HUES48 (cell line): ENCODE results near the gene DNLZ.

Source experiments
- H3K27ac ChIP-seq: one replicate; pipeline ENCODE4 v1.7.0; 2013; ENCODE audit warnings: low read depth, low read length, inconsistent platforms
- H3K27me3 ChIP-seq: 2 replicates; pipeline ENCODE4 v1.6.1; 2013; ENCODE audit warnings: mild to moderate bottlenecking, low read length; ENCODE audit not compliant: control insufficient read depth, insufficient read depth
- H3K36me3 ChIP-seq: 2 replicates; pipeline ENCODE4 v1.6.1; 2013; ENCODE audit warnings: low read length; ENCODE audit not compliant: control insufficient read depth, insufficient read depth
- H3K4me1 ChIP-seq: 2 replicates; pipeline ENCODE4 v1.6.1; 2013; ENCODE audit warnings: mild to moderate bottlenecking, low read length; ENCODE audit not compliant: control insufficient read depth, insufficient read depth
- H3K4me3 ChIP-seq: 2 replicates; pipeline ENCODE4 v1.5.1; 2013; ENCODE audit warnings: mild to moderate bottlenecking, low read depth, low read length
- H3K9ac ChIP-seq: 2 replicates; pipeline ENCODE4 v1.6.1; 2013; ENCODE audit warnings: mild to moderate bottlenecking, low read depth, low read length, moderate library complexity
- H3K9me3 ChIP-seq: 2 replicates; pipeline ENCODE4 v1.6.1; 2013; ENCODE audit warnings: low read length; ENCODE audit not compliant: control insufficient read depth, insufficient read depth

The DNLZ gene

GRCh38 chr9:136365775-136366222 lies 2.3 kb upstream of the DNLZ start:
- Histone ChIP-seq H3K27me3 (no peaks in the 10 kb centered on the region), H3K4me1 (peaks cover 4% of the 10 kb centered on the region; the same call in 1 of the 2 replicates), H3K27ac (no peak overlapping the region), H3K4me3 (no peak overlapping the region), H3K9me3 (no peaks in the 10 kb centered on the region), H3K9ac (no peak overlapping the region), H3K36me3 (peaks cover 5% of the 10 kb centered on the region; the same call in 1 of the 2 replicates)

- Histone ChIP-seq H3K9ac (no peak overlapping the region), H3K4me3 (no peak overlapping the region), H3K9me3 (no peaks in the 10 kb centered on the region), H3K27ac (no peak overlapping the region), H3K36me3 (peaks cover 5% of the 10 kb centered on the region; the same call in 1 of the 2 replicates), H3K4me1 (peaks cover 4% of the 10 kb centered on the region; the same call in 1 of the 2 replicates), H3K27me3 (no peaks in the 10 kb centered on the region)
These were observed 1.6 kb upstream of the DNLZ start for GRCh38 chr9:136364942-136365774.

GRCh38 chr9:136363949-136364748 lies 605 bp upstream of the DNLZ start:
- no peak overlapping the region for H3K27ac ChIP-seq
- H3K4me3 ChIP-seq, result peak overlapping the region; percentile 79; the same call in 1 of the 2 replicates
- H3K9me3 ChIP-seq, result no peaks in the 10 kb centered on the region
- H3K9ac ChIP-seq, result no peak overlapping the region
- no peaks in the 10 kb centered on the region for H3K27me3 ChIP-seq
- H3K4me1 ChIP-seq, result peaks cover 4% of the 10 kb centered on the region; the same call in 1 of the 2 replicates
- H3K36me3 ChIP-seq, result peaks cover 5% of the 10 kb centered on the region; the same call in 1 of the 2 replicates

- no peaks in the 10 kb centered on the region for H3K9me3 ChIP-seq
- peaks cover 5% of the 10 kb centered on the region; the same call in 1 of the 2 replicates for H3K36me3 ChIP-seq
- no peak overlapping the region for H3K27ac ChIP-seq
- no peak overlapping the region for H3K4me3 ChIP-seq
- H3K27me3 ChIP-seq, result no peaks in the 10 kb centered on the region
- no peak overlapping the region for H3K9ac ChIP-seq
- peaks cover 4% of the 10 kb centered on the region; the same call in 1 of the 2 replicates for H3K4me1 ChIP-seq
These were observed 1.1 kb downstream of the DNLZ start for GRCh38 chr9:136362450-136362784.

GRCh38 chr9:136361754-136362449 lies 1.6 kb downstream of the DNLZ start:
- H3K27me3 ChIP-seq, result no peaks in the 10 kb centered on the region
- H3K9me3 ChIP-seq, result no peaks in the 10 kb centered on the region
- peaks cover 5% of the 10 kb centered on the region; the same call in 1 of the 2 replicates for H3K36me3 ChIP-seq
- no peak overlapping the region for H3K4me3 ChIP-seq
- peaks cover 4% of the 10 kb centered on the region; the same call in 1 of the 2 replicates for H3K4me1 ChIP-seq
- no peak overlapping the region for H3K27ac ChIP-seq
- H3K9ac ChIP-seq, result no peak overlapping the region

- no peak overlapping the region for H3K9ac ChIP-seq
- no peak overlapping the region for H3K4me3 ChIP-seq
- peaks cover 4% of the 10 kb centered on the region; the same call in 1 of the 2 replicates for H3K4me1 ChIP-seq
- no peaks in the 10 kb centered on the region for H3K9me3 ChIP-seq
- H3K27me3 ChIP-seq, result no peaks in the 10 kb centered on the region
- H3K27ac ChIP-seq, result no peak overlapping the region
- H3K36me3 ChIP-seq, result peaks cover 5% of the 10 kb centered on the region; the same call in 1 of the 2 replicates
These were observed 2.3 kb downstream of the DNLZ start for GRCh38 chr9:136361047-136361753.

GRCh38 chr9:136359774-136360718 lies 3.5 kb downstream of the DNLZ start:
- H3K4me3 ChIP-seq, result no peak overlapping the region
- H3K9me3 ChIP-seq, result no peaks in the 10 kb centered on the region
- H3K27me3 ChIP-seq, result no peaks in the 10 kb centered on the region
- peaks cover 5% of the 10 kb centered on the region; the same call in 1 of the 2 replicates for H3K36me3 ChIP-seq
- no peak overlapping the region for H3K9ac ChIP-seq
- no peak overlapping the region for H3K27ac ChIP-seq
- H3K4me1 ChIP-seq, result peaks cover 4% of the 10 kb centered on the region; the same call in 1 of the 2 replicates

- Histone ChIP-seq H3K4me1 (no peaks in the 10 kb centered on the region), H3K4me3 (no peak overlapping the region), H3K27me3 (no peaks in the 10 kb centered on the region), H3K9ac (no peak overlapping the region), H3K9me3 (no peaks in the 10 kb centered on the region), H3K27ac (no peak overlapping the region), H3K36me3 (peaks cover 5% of the 10 kb centered on the region; the same call in 1 of the 2 replicates)
These were observed 4.7 kb downstream of the DNLZ start for GRCh38 chr9:136358888-136359287.

GRCh38 chr9:136358016-136358415 lies 5.5 kb downstream of the DNLZ start:
- Histone ChIP-seq H3K27ac (no peak overlapping the region), H3K27me3 (no peaks in the 10 kb centered on the region), H3K9ac (no peak overlapping the region), H3K36me3 (peaks cover 5% of the 10 kb centered on the region; the same call in 1 of the 2 replicates), H3K9me3 (no peaks in the 10 kb centered on the region), H3K4me1 (no peaks in the 10 kb centered on the region), H3K4me3 (no peak overlapping the region)
